Fibroblast of villous mesenchyme (primary cell): Measurements from ENCODE around the gene RPL18A. TPM values are rescaled to one million over a fixed set of nuclear protein-coding genes. Genes with fewer than 3 reads are reported as not detected.

Source experiments
- DNase-seq: peaks from one replicate; pipeline ENCODE4 v3.0.0-alpha.2; 2010; ENCODE audit warnings: low read depth
- H3K4me3 ChIP-seq: 2 replicates; pipeline ENCODE4 v1.5.1; 2011; ENCODE audit warnings: low read depth, mild to moderate bottlenecking, low read length
- total RNA-seq: library from RNA; depleted of rRNA; stranded (reverse); fragments of >200 nt; gene quantifications from 2 replicates; pipeline ENCODE4 v1.2.3, GENCODE V29; 2012
- TF ChIP-seq, protein P1 (sequence below): IDR thresholded peaks from 2 replicates; pipeline ENCODE4 v1.5.1; 2012; ENCODE audit warnings: low read depth, mild to moderate bottlenecking, low read length; ENCODE audit not compliant: insufficient read depth

RPL18A gene
- total RNA-seq, 1 donor: 686 TPM

- no peak for DNase-seq
- TF ChIP-seq, protein P1, sequence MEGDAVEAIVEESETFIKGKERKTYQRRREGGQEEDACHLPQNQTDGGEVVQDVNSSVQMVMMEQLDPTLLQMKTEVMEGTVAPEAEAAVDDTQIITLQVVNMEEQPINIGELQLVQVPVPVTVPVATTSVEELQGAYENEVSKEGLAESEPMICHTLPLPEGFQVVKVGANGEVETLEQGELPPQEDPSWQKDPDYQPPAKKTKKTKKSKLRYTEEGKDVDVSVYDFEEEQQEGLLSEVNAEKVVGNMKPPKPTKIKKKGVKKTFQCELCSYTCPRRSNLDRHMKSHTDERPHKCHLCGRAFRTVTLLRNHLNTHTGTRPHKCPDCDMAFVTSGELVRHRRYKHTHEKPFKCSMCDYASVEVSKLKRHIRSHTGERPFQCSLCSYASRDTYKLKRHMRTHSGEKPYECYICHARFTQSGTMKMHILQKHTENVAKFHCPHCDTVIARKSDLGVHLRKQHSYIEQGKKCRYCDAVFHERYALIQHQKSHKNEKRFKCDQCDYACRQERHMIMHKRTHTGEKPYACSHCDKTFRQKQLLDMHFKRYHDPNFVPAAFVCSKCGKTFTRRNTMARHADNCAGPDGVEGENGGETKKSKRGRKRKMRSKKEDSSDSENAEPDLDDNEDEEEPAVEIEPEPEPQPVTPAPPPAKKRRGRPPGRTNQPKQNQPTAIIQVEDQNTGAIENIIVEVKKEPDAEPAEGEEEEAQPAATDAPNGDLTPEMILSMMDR: no peak
- no peak overlapping the region for H3K4me3 ChIP-seq
Observed at GRCh38 chr19:17869114-17869608, 9.5 kb downstream of the RPL18A start.

DNA sequence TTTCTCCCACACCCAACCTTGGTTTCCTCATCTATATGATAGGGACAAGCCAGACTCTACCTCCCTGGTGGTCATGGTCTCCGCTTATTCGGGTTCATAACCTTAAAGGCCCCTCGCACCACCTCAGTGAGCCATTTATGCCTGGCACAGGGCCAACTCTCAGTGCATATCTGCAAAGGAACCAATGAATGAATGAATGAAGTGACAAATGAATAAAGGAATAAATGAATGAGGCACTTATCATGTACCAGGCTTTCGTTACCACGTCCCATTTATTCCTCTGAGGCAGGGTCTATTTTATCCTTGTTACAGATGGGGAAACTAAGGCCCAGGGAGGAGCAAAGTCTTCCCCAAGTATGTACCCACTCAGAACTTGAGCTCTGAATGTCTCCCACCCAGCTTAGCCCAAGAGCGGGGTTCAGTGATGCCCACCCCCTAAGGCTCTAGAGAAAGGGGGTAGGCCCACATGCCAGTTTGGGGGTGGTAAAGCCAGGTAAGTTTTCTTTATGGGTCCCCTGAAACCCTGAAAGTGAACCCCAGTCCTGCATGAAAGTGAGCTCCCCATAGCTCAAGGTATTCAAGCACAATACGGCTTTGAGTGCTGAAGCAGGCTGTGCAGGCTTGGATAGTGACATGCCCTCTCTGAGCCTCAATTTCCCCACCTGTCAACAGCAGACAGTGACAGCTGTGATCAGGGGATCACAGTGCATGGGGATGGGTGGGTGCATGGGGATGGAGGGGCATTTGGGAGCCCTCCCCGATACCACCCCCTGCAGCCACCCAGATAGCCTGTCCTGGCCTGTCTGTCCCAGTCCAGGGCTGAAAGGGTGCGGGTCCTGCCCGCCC is 11.5 kb downstream of the RPL18A start:
- TF ChIP-seq, protein P1: no peak
- H3K4me3 ChIP-seq: no peak overlapping the region
- no peak for DNase-seq

DNA sequence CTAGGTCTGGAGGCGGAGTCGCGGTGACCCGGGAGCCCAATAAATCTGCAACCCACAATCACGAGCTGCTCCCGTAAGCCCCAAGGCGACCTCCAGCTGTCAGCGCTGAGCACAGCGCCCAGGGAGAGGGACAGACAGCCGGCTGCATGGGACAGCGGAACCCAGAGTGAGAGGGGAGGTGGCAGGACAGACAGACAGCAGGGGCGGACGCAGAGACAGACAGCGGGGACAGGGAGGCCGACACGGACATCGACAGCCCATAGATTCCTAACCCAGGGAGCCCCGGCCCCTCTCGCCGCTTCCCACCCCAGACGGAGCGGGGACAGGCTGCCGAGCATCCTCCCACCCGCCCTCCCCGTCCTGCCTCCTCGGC is 12.2 kb downstream of the RPL18A start, which contains the start of gene SLC5A5:
Gene SLC5A5 (plus strand): TSS at position 68 of the 373 bp plus-strand sequence. CDS start 375 bp downstream, outside the sequence.
- TF ChIP-seq, protein P1: no peak
- no peak within 1 kb of the TSS for H3K4me3 ChIP-seq
- no peak for DNase-seq

DNA sequence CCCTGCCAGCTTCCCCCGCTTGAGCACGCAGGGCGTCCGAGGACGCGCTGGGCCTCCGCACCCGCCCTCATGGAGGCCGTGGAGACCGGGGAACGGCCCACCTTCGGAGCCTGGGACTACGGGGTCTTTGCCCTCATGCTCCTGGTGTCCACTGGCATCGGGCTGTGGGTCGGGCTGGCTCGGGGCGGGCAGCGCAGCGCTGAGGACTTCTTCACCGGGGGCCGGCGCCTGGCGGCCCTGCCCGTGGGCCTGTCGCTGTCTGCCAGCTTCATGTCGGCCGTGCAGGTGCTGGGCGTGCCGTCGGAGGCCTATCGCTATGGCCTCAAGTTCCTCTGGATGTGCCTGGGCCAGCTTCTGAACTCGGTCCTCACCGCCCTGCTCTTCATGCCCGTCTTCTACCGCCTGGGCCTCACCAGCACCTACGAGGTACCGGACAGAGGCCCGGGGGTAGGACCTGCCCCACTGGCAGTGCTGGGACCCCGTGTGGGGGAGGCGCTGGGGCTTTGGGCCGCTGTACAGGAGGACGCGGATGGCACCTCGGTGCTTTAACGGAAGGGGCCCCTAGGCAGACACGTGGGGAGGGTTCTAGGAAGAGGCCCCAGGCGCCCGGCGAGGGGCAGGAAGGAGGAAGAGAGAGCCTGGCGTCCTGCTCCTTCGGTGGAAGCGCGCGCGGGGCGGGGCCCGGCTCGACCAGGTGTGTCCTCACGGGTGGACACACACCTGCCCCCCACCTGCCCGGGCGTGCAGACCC is 12.7 kb downstream of the RPL18A start:
- H3K4me3 ChIP-seq: no peak overlapping the region
- DNase-seq: no peak
- TF ChIP-seq, protein P1: no peak

DNA sequence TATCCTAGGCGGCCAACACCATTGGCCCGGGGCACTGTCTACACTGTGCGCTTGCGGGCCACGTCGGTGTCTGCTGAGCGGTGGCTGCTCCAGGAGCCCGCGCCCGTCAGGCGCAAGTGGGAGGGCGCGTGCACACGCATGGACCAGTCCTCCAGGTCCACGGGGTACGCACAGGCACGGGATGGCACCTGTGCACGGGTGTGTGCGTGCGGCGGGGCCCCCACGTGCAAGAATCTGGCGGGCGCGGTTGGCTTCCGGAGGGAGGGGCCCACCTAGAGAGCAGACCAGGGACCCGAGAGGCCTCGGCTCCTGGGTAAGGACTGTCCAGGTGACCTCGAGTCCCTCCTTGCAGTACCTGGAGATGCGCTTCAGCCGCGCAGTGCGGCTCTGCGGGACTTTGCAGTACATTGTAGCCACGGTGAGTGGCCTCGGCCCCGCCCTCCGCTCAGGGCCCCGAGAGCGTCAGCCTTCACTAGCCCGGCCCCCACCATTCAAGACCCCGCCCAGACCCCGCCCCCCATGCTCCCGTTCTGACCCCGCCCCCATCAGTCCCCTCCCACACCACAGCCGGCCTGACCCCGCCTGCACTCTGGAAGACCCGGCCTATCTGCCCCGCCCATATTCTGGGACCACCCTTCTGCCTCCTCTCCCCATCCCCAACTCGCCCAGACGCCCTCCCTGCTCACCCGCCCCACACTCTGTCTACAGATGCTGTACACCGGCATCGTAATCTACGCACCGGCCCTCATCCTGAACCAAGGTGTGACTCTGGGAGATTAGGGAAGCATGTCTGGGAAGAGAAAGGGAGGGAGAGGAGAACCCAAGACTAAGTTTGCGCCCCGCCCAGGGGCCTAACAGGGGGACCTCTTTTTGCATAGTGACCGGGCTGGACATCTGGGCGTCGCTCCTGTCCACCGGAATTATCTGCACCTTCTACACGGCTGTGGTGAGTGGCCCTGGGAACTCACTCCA is 14.4 kb downstream of the RPL18A start:
- TF ChIP-seq, protein P1: no peak
- peak overlapping the region; percentile 25 for H3K4me3 ChIP-seq
- no peak for DNase-seq

- no peak for DNase-seq
- H3K4me3 ChIP-seq: no peak overlapping the region
- TF ChIP-seq, protein P1: no peak
Observed at GRCh38 chr19:17874758-17875135, 15.0 kb downstream of the RPL18A start.
